ENCODE measurements around the gene CCDC9. TPM values are rescaled to one million over a fixed set of nuclear protein-coding genes. Genes with fewer than 3 reads are reported as not detected.
A peak's percentile ranks its signal among the peaks of the same experiment; 100 is the strongest.

Gene CCDC9
- total and polyA plus RNA-seq, 2 of the 13 experiments (the other 11 are each of a cell fraction or from before 2014, with no cell fraction given) = 2.9 to 6.3 TPM

DNA sequence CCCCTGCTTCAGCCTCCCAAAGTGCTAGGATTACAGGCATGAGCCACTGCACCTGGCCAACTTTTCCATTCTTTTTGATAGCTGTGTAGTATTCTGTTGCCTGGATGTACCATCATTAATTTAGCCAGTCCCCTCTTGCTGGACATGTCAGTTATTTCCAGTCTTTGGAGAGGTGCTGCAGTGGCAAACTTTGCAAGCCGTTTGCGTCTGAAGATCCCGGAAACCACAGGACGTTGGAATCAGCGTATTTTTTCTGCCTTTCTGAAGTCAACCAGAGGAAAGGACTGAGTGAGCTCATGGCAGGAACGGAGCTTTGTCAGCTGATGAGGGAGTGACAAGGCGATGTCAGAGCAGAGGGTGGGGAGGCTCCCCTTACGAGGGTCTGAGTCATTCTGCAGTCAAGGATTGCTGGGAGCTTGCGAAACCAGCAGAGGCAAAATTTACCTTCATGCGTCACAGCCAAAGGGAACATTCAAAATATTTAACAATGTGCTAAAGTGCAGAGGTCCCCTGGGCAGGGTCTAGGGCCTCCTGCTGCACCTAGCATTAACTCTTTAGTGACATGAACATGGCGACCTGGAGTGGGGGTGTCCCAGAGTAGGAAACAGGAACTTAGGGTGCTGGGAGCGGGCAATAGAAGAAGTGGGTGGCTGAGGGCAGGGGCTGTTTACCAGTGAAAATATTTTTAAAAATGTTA, 58.9 kb downstream of the CCDC9 start (continued):
- no peak for TF ChIP-seq ZNF572 (CRISPR knock-in tag; IDR thresholded peaks at IDR 0.05)
- no peak for TF ChIP-seq ATRX (CRISPR knock-in tag; IDR thresholded peaks at IDR 0.05; ENCODE audit: borderline replicate concordance)
- no peak for TF ChIP-seq ATM (IDR thresholded peaks at IDR 0.05; ENCODE audit: borderline replicate concordance)
- peak; percentile 98 for TF ChIP-seq HNF4G (IDR thresholded peaks at IDR 0.05; ENCODE audit: borderline replicate concordance, low read depth, low read length)
- TF ChIP-seq HNF4G (CRISPR knock-in tag; IDR thresholded peaks at IDR 0.05; ENCODE audit: borderline replicate concordance, low read depth) = peak; percentile 61; the same call in 1 of the 2 replicates
- TF ChIP-seq RCOR2 (CRISPR knock-in tag; IDR thresholded peaks at IDR 0.05) = peak; percentile 82
- TF ChIP-seq TFAP4 (IDR thresholded peaks at IDR 0.05; ENCODE audit: borderline replicate concordance, low read depth) = peak; percentile 98
- TF ChIP-seq NCOA1 (CRISPR knock-in tag; IDR thresholded peaks at IDR 0.05) = 0 out of 2 replicates have a peak, but pooled peaks have one; percentile 60
- TF ChIP-seq KAT2B (IDR thresholded peaks at IDR 0.05; ENCODE audit: borderline replicate concordance, low read depth, low read length) = no peak
- TF ChIP-seq MIXL1 (CRISPR knock-in tag; IDR thresholded peaks at IDR 0.05) = peak; percentile 70
- TF ChIP-seq ZNF776 (CRISPR knock-in tag; IDR thresholded peaks at IDR 0.05) = no peak
- peak; percentile 67; the same call in 1 of the 2 replicates for TF ChIP-seq ZNF224 (CRISPR knock-in tag; IDR thresholded peaks at IDR 0.05)
- TF ChIP-seq RARA (CRISPR knock-in tag; IDR thresholded peaks at IDR 0.05) = peak; percentile 68
- no peak for TF ChIP-seq DR1 (CRISPR knock-in tag; IDR thresholded peaks at IDR 0.05)
- peak; percentile 58; the same call in 1 of the 2 replicates for TF ChIP-seq ZBTB7A (CRISPR knock-in tag; IDR thresholded peaks at IDR 0.05)
- TF ChIP-seq PHF8 (CRISPR knock-in tag; IDR thresholded peaks at IDR 0.05) = no peak; the same call in 1 of the 2 replicates
- TF ChIP-seq AGO2 (optimal IDR thresholded peaks at IDR 0.05; ENCODE audit: low read depth, low read length) = no peak
- peak; percentile 92 for TF ChIP-seq ZBTB7B (CRISPR knock-in tag; IDR thresholded peaks at IDR 0.05)
- TF ChIP-seq, protein P1, sequence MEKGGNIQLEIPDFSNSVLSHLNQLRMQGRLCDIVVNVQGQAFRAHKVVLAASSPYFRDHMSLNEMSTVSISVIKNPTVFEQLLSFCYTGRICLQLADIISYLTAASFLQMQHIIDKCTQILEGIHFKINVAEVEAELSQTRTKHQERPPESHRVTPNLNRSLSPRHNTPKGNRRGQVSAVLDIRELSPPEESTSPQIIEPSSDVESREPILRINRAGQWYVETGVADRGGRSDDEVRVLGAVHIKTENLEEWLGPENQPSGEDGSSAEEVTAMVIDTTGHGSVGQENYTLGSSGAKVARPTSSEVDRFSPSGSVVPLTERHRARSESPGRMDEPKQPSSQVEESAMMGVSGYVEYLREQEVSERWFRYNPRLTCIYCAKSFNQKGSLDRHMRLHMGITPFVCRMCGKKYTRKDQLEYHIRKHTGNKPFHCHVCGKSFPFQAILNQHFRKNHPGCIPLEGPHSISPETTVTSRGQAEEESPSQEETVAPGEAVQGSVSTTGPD (CRISPR knock-in tag; IDR thresholded peaks at IDR 0.05) = 0 out of 2 replicates have a peak, but pooled peaks have one; percentile 26
- peak; percentile 93 for TF ChIP-seq IRF2 (CRISPR knock-in tag; IDR thresholded peaks at IDR 0.05)
- peak; percentile 71; the same call in 1 of the 2 replicates for TF ChIP-seq NR2F2 (IDR thresholded peaks at IDR 0.05; ENCODE audit: borderline replicate concordance, low read depth)
- TF ChIP-seq DNMT1 (CRISPR knock-in tag; IDR thresholded peaks at IDR 0.05) = 0 out of 2 replicates have a peak, but pooled peaks have one; percentile 76
- no peak for TF ChIP-seq ZNF773 (CRISPR knock-in tag; IDR thresholded peaks at IDR 0.05; ENCODE audit: borderline replicate concordance)
- TF ChIP-seq ZUFSP (CRISPR knock-in tag; IDR thresholded peaks at IDR 0.05; ENCODE audit: borderline replicate concordance) = no peak
- no peak for TF ChIP-seq SNRNP70 (IDR thresholded peaks at IDR 0.05; ENCODE audit: low read depth, low read length)
- TF ChIP-seq ZFX (CRISPR knock-in tag; IDR thresholded peaks at IDR 0.05; ENCODE audit: low read depth) = peak; percentile 39; the same call in 1 of the 2 replicates
